HG02678 (cell line): Measurements from ENCODE around the gene CYP2A6.
"Not testable (repeated sequence)": the region's sequence is repeated elsewhere in the genome, so short reads cannot be mapped to it uniquely, and the experiment has no call there.

Source experiments
- ATAC-seq: cut with Tn5 transposase; IDR thresholded peaks from one replicate; pipeline ENCODE4 v1.9.1; 2021; ENCODE audit warnings: mild to moderate bottlenecking, moderate library complexity; ENCODE audit not compliant: unreplicated experiment

CYP2A6 gene

GRCh38 chr19:40819479-40820234, 30.6 kb downstream of the CYP2A6 start:
- ATAC-seq, result not testable (repeated sequence)

GRCh38 chr19:40818480-40819399, 31.5 kb downstream of the CYP2A6 start:
- ATAC-seq, result not testable (repeated sequence)

GRCh38 chr19:40815223-40815622, 35.0 kb downstream of the CYP2A6 start:
- ATAC-seq, result no peak

GRCh38 chr19:40813182-40813581, 37.1 kb downstream of the CYP2A6 start:
- ATAC-seq, result no peak

GRCh38 chr19:40812571-40812970, 37.7 kb downstream of the CYP2A6 start:
- ATAC-seq, result not testable (repeated sequence)

GRCh38 chr19:40811478-40812341, 38.5 kb downstream of the CYP2A6 start:
- no peak for ATAC-seq

GRCh38 chr19:40810649-40811408, 39.4 kb downstream of the CYP2A6 start:
- ATAC-seq, result peak; percentile 74

- no peak for ATAC-seq
These were observed 40.1 kb downstream of the CYP2A6 start for GRCh38 chr19:40810160-40810559.

GRCh38 chr19:40809358-40810086, 40.7 kb downstream of the CYP2A6 start:
- no peak for ATAC-seq

- ATAC-seq, result no peak
These were observed 41.8 kb downstream of the CYP2A6 start for GRCh38 chr19:40808497-40808896.

- no peak for ATAC-seq
These were observed 42.3 kb downstream of the CYP2A6 start for GRCh38 chr19:40808021-40808325.

GRCh38 chr19:40807147-40808020, 42.9 kb downstream of the CYP2A6 start:
- no peak for ATAC-seq

GRCh38 chr19:40806423-40807146, 43.7 kb downstream of the CYP2A6 start:
- ATAC-seq, result no peak

- no peak for ATAC-seq
These were observed 44.9 kb downstream of the CYP2A6 start for GRCh38 chr19:40805258-40805868.

GRCh38 chr19:40804783-40805242, 45.4 kb downstream of the CYP2A6 start:
- no peak for ATAC-seq

GRCh38 chr19:40803857-40804782, 46.1 kb downstream of the CYP2A6 start:
- no peak for ATAC-seq
